Lower lobe of right lung (tissue), 2 donors: Measurements from ENCODE around the gene METTL15. TPM values are rescaled to one million over a fixed set of nuclear protein-coding genes. Genes with fewer than 3 reads are reported as not detected.
"Not testable (repeated sequence)": the region's sequence is repeated elsewhere in the genome, so short reads cannot be mapped to it uniquely, and the experiment has no call there.

Source experiments
- ATAC-seq, 2 donors: fragments of 200-7000 bp; cut with Tn5 transposase; one replicate each; pipeline ENCODE4 v1.9.1; 2020 to 2022; ENCODE audit warnings: mild to moderate bottlenecking in 2 of 2, moderate library complexity in 2 of 2
- DNase-seq: peaks from one replicate; pipeline ENCODE4 v3.0.0-alpha.2; 2020
- H3K27ac ChIP-seq: fragments of 200-600 bp; one replicate; pipeline ENCODE4 v1.8.0; 2022
- H3K27me3 ChIP-seq: fragments of 200-600 bp; one replicate; pipeline ENCODE4 v1.8.0; 2022; ENCODE audit warnings: low read depth
- H3K36me3 ChIP-seq: fragments of 200-600 bp; one replicate; pipeline ENCODE4 v1.8.0; 2022; ENCODE audit warnings: mild to moderate bottlenecking
- H3K4me1 ChIP-seq: fragments of 200-600 bp; one replicate; pipeline ENCODE4 v1.8.0; 2022
- H3K4me3 ChIP-seq: fragments of 200-600 bp; one replicate; pipeline ENCODE4 v1.8.0; 2022; ENCODE audit warnings: mild to moderate bottlenecking
- H3K9me3 ChIP-seq: fragments of 200-600 bp; one replicate; pipeline ENCODE4 v1.8.0; 2022
- CTCF ChIP-seq: fragments of 200-600 bp; IDR thresholded peaks from one replicate; pipeline ENCODE4 v1.8.0; 2022; ENCODE audit warnings: antibody characterized with exemption, mild to moderate bottlenecking
- intact Hi-C: fragments of 100-400 bp; cut with DNase I; formaldehyde crosslinking; loops from one replicate; pipeline ENCODE4 v1.11.0; 2022
- total RNA-seq: library from RNA; stranded (reverse); fragmentation: NEBNext Ultra II Directional; extraction: Animal tissue kit (Norgen Biotek cat#: 25700); gene quantifications from one replicate; pipeline ENCODE4 v1.2.1, GENCODE V29; 2021
- donor health status: DM: no; HTN: yes; CAD: no; lungs with severe emphysema.

The METTL15 gene
- total RNA-seq, 1 donor from 2014 or later = 15.2 TPM

- Histone ChIP-seq H3K9me3 (peaks cover 22% of the 10 kb centered on the region), H3K27ac (no peak overlapping the region), H3K36me3 (no peaks in the 10 kb centered on the region), H3K4me3 (no peak overlapping the region), H3K4me1 (no peaks in the 10 kb centered on the region), H3K27me3 (no peaks in the 10 kb centered on the region)
- ATAC-seq (no peak), DNase-seq (no peak)
- TF ChIP-seq CTCF = no peak
- intact Hi-C loops = no loop called here
Observed at GRCh38 chr11:28366549-28367346, 258.6 kb downstream of the METTL15 start.

GRCh38 chr11:28378095-28378494 lies 269.9 kb downstream of the METTL15 start:
- intact Hi-C loops, H3K9me3 ChIP-seq, H3K36me3 ChIP-seq, H3K4me1 ChIP-seq, H3K4me3 ChIP-seq, DNase-seq, ATAC-seq, H3K27ac ChIP-seq, H3K27me3 ChIP-seq: not testable (repeated sequence)

Other genes with a start within 250 kb of the METTL15 start
- 2.4 TPM for gene KIF18A, start 232 bp upstream of the METTL15 start, total RNA-seq